HL-60 (cell line): ENCODE measurements around the gene LACC1.

Experiments used
- DNase-seq, 2 experiments: peaks; one replicate each; pipeline ENCODE4 v3.0.0-alpha.2; 2010 to 2020; ENCODE audit warnings: low read depth in 1 of 2, low spot score in 1 of 2
- H3K27ac ChIP-seq: fragments of 250-450 bp; sonication (Bioruptor Pico); replicated peaks from 2 replicates; pipeline ENCODE4 v1.5.1; 2020; ENCODE audit warnings: mild to moderate bottlenecking, moderate library complexity
- H3K27me3 ChIP-seq: fragments of 250-450 bp; sonication (Bioruptor Pico); 2 replicates; pipeline ENCODE4 v1.5.1; 2021; ENCODE audit warnings: mild to moderate bottlenecking, moderate library complexity; ENCODE audit not compliant: insufficient read depth, poor library complexity, severe bottlenecking
- H3K4me3 ChIP-seq: replicated peaks from 2 replicates; pipeline ENCODE4 v1.5.1; 2011; ENCODE audit warnings: mild to moderate bottlenecking, control low read depth, low read length; ENCODE audit not compliant: insufficient read depth
- CTCF ChIP-seq: IDR thresholded peaks from one replicate; pipeline ENCODE4 v1.5.1; 2011; ENCODE audit warnings: low read length, control low read depth, inconsistent platforms; ENCODE audit not compliant: insufficient read depth
- GABPA ChIP-seq: IDR thresholded peaks from 2 replicates; pipeline ENCODE4 v1.6.1; 2012; ENCODE audit warnings: low read depth
- POLR2AphosphoS5 ChIP-seq: IDR thresholded peaks from 2 replicates; pipeline ENCODE4 v1.6.1; 2012; ENCODE audit warnings: low read depth
- REST ChIP-seq: IDR thresholded peaks from 2 replicates; pipeline ENCODE4 v1.6.1; 2012; ENCODE audit warnings: low read depth; ENCODE audit not compliant: insufficient replicate concordance
- SPI1 ChIP-seq: IDR thresholded peaks from 2 replicates; pipeline ENCODE4 v1.6.1; 2012; ENCODE audit warnings: low read depth, mild to moderate bottlenecking, borderline replicate concordance

Gene LACC1

GRCh38 chr13:43915451-43915850 is 35.7 kb downstream of the LACC1 start:
- TF ChIP-seq SPI1 (no peak), GABPA (no peak), POLR2AphosphoS5 (no peak), REST (no peak), CTCF (no peak)
- no peak overlapping the region for H3K27ac ChIP-seq
- peaks cover 4% of the 10 kb centered on the region for H3K27me3 ChIP-seq
- DNase-seq, result no peak
- H3K4me3 ChIP-seq, result no peak overlapping the region

- DNase-seq, result no peak
- Histone ChIP-seq H3K27ac (no peak overlapping the region), H3K4me3 (no peak overlapping the region), H3K27me3 (peaks cover 4% of the 10 kb centered on the region)
- TF ChIP-seq POLR2AphosphoS5 (no peak), GABPA (no peak), CTCF (no peak), REST (no peak), SPI1 (no peak)
Observed at GRCh38 chr13:43916828-43917227, 37.1 kb downstream of the LACC1 start.

DNA sequence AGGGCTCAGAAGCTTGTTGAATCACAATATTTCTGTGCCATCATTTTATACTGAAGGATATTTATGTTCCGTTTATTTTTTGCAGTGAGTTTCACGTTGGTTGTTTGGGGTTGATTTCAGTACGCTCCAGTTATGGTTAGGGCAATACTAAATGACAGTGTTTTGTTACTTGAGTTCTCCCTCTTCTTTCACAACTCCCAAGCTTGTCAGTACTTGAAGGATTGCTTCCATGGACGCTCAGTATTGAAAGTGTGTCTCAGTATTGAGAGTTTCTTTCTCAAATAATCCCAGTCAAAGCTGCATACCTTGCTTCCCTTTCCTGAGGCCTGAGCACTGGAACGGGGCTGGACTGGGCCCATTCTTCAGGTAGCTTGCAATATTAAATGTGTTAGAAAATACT is 38.9 kb downstream of the LACC1 start:
- Histone ChIP-seq H3K27me3 (peaks cover 4% of the 10 kb centered on the region), H3K27ac (no peak overlapping the region), H3K4me3 (no peak overlapping the region)
- DNase-seq, result no peak
- TF ChIP-seq GABPA (no peak), SPI1 (no peak), REST (no peak), CTCF (no peak), POLR2AphosphoS5 (no peak)
